HepG2 (cell line): ENCODE results near the gene P2RY11. TPM values are rescaled to one million over a fixed set of nuclear protein-coding genes. Genes with fewer than 3 reads are reported as not detected.

Experiments
- ATAC-seq: fragments of 200-7000 bp; cut with Tn5 transposase; 3 replicates; pipeline ENCODE4 v1.9.1; 2020; ENCODE audit warnings: mild to moderate bottlenecking, moderate library complexity
- BruUV-seq: library from RNA; stranded (reverse); fragments of 400-500 nt; replicated peaks from 2 replicates; lab custom pipeline; 2021; lab: Mats Ljungman, UMichigan
- CTCF ChIA-PET: fragments of 300-600 bp; formaldehyde crosslinking; extraction: SDS; loops from one replicate; lab custom pipeline; 2021; ENCODE audit warnings: low total read pairs, inconsistent platforms, low intra/inter-chr PET ratio; lab: Yijun Ruan, JAX
- POLR2A ChIA-PET: fragments of 350-600 bp; sonication (Branson Sonifier 250); formaldehyde crosslinking; loops from one replicate; lab custom pipeline; 2020; ENCODE audit warnings: antibody characterized with exemption, inconsistent platforms; lab: Yijun Ruan, JAX
- DNase-seq: peaks from one replicate; pipeline ENCODE4 v3.0.0-alpha.2; 2015; ENCODE audit warnings: low spot score
- FAIRE-seq: peaks from 3 replicates; lab custom pipeline; 2011; peaks lifted over from hg19 to GRCh38; lab: Jason Lieb, UNC
- H2AFZ ChIP-seq: one replicate; pipeline ENCODE4 v1.6.1; 2011; ENCODE audit warnings: low read length, inconsistent platforms
- H3K27ac ChIP-seq: fragments of 300-600 bp; 3 replicates; pipeline ENCODE4 v1.8.0; 2011; ENCODE audit warnings: mixed run types, mild to moderate bottlenecking, mixed read lengths, low read length, inconsistent platforms; ENCODE audit not compliant: insufficient read depth; ENCODE audit errors: extremely low read length
- H3K27me3 ChIP-seq, 2 experiments: fragments of 200-600 bp in 1 of 2; 2 replicates in 1 of 2; 3 replicates in 1 of 2; pipeline versions ENCODE4 v1.6.0 to v1.8.0; 2011; ENCODE audit warnings: low read length in 2 of 2, mild to moderate bottlenecking in 2 of 2, moderate library complexity in 2 of 2, inconsistent platforms in 1 of 2; ENCODE audit not compliant: insufficient read depth in 2 of 2, control insufficient read depth in 1 of 2
- H3K36me3 ChIP-seq, 2 experiments: fragments of 200-600 bp in 1 of 2; replicated peaks in 1 of 2; 2 replicates in 1 of 2; 3 replicates in 1 of 2; pipeline versions ENCODE4 v1.5.1 to v1.8.0; 2011; ENCODE audit warnings: low read length in 2 of 2, inconsistent platforms in 1 of 2; ENCODE audit not compliant: insufficient read depth in 2 of 2, control insufficient read depth in 1 of 2
- H3K4me1 ChIP-seq: 2 replicates; pipeline ENCODE4 v1.5.1; 2012; ENCODE audit warnings: low read length, inconsistent platforms; ENCODE audit not compliant: insufficient read depth
- H3K4me2 ChIP-seq: 2 replicates; pipeline ENCODE4 v1.6.0; 2011; ENCODE audit warnings: low read depth, low read length, inconsistent platforms
- H3K4me3 ChIP-seq, 3 experiments: fragments of 200-600 bp in 1 of 3; sonication (generic), shearing (Covaris generic) in 1 of 3; replicated peaks in 1 of 3; 2 replicates each; pipeline ENCODE4 v1.5.1; 2011 to 2016; ENCODE audit warnings: low read length in 3 of 3, inconsistent platforms in 2 of 3, low read depth in 2 of 3, mild to moderate bottlenecking in 2 of 3, control low read depth in 1 of 3, mixed read lengths in 1 of 3; ENCODE audit not compliant: insufficient read depth in 1 of 3
- H3K79me2 ChIP-seq: one replicate; pipeline ENCODE4 v1.6.1; 2011; ENCODE audit warnings: low read length, inconsistent platforms; ENCODE audit not compliant: insufficient read depth
- H3K9ac ChIP-seq: 2 replicates; pipeline ENCODE4 v1.6.0; 2011; ENCODE audit warnings: mild to moderate bottlenecking, low read depth, low read length, inconsistent platforms; ENCODE audit not compliant: insufficient read depth
- H3K9me3 ChIP-seq: 2 replicates; pipeline ENCODE4 v1.5.1; 2012; ENCODE audit warnings: mild to moderate bottlenecking, low read length
- H4K20me1 ChIP-seq: 2 replicates; pipeline ENCODE4 v1.6.0; 2011; ENCODE audit warnings: inconsistent platforms, mild to moderate bottlenecking, low read length, moderate library complexity; ENCODE audit not compliant: insufficient read depth
- ETV6 ChIP-seq: sonication (generic); formaldehyde crosslinking; conservative IDR thresholded peaks from 2 replicates; pipeline ENCODE4 v1.4.0; 2020; ENCODE audit warnings: missing genetic modification reagents
- HIVEP1 ChIP-seq: sonication (generic); formaldehyde crosslinking; IDR thresholded peaks from 2 replicates; pipeline ENCODE4 v1.4.0; 2020; ENCODE audit warnings: mild to moderate bottlenecking, missing genetic modification reagents
- HNRNPH1 ChIP-seq: fragments of 200-400 bp; formaldehyde crosslinking; optimal IDR thresholded peaks from 2 replicates; pipeline ENCODE3; 2017; ENCODE audit warnings: mild to moderate bottlenecking, low read depth, low read length
- HNRNPK ChIP-seq: fragments of 200-400 bp; formaldehyde crosslinking; IDR thresholded peaks from 2 replicates; pipeline ENCODE4 v1.6.1; 2018; ENCODE audit warnings: low read length, low read depth, moderate library complexity, mild to moderate bottlenecking; ENCODE audit not compliant: poor library complexity, severe bottlenecking
- KDM1A ChIP-seq: IDR thresholded peaks from 2 replicates; pipeline ENCODE4 v1.6.1; 2016; ENCODE audit warnings: missing compliant biosample characterization
- MED8 ChIP-seq: sonication (generic); formaldehyde crosslinking; IDR thresholded peaks from 2 replicates; pipeline ENCODE4 v1.8.1; 2023; ENCODE audit warnings: mild to moderate bottlenecking, missing genetic modification reagents; ENCODE audit not compliant: insufficient replicate concordance
- MEF2D ChIP-seq: sonication (generic); formaldehyde crosslinking; IDR thresholded peaks from 2 replicates; pipeline ENCODE4 v1.5.1; 2020; ENCODE audit warnings: mild to moderate bottlenecking, missing genetic modification reagents
- SRSF4 ChIP-seq: fragments of 200-400 bp; formaldehyde crosslinking; IDR thresholded peaks from one replicate; pipeline ENCODE4 v1.6.1; 2018; ENCODE audit warnings: mild to moderate bottlenecking, low read depth, low read length, moderate library complexity; ENCODE audit not compliant: poor library complexity, severe bottlenecking
- ZFP37 ChIP-seq: sonication (generic); formaldehyde crosslinking; IDR thresholded peaks from 2 replicates; pipeline ENCODE4 v1.4.0; 2020; ENCODE audit warnings: missing genetic modification reagents, borderline replicate concordance
- ZNF253 ChIP-seq: sonication (generic); formaldehyde crosslinking; IDR thresholded peaks from 2 replicates; pipeline ENCODE4 v1.8.0; 2022; ENCODE audit warnings: mild to moderate bottlenecking, missing genetic modification reagents, borderline replicate concordance
- ZNF510 ChIP-seq: sonication (generic); formaldehyde crosslinking; IDR thresholded peaks from 2 replicates; pipeline ENCODE4 v1.4.0; 2020; ENCODE audit warnings: low read depth, mild to moderate bottlenecking, missing genetic modification reagents
- ZNF619 ChIP-seq: sonication (generic); formaldehyde crosslinking; IDR thresholded peaks from 2 replicates; pipeline ENCODE4 v1.4.0; 2020; ENCODE audit warnings: mild to moderate bottlenecking, missing genetic modification reagents
- ZNF766 ChIP-seq: sonication (generic); formaldehyde crosslinking; IDR thresholded peaks from 2 replicates; pipeline ENCODE4 v1.5.0; 2020; ENCODE audit warnings: missing genetic modification reagents, borderline replicate concordance
- ZNF773 ChIP-seq: sonication (generic); formaldehyde crosslinking; IDR thresholded peaks from 2 replicates; pipeline ENCODE4 v1.4.0; 2020; ENCODE audit warnings: missing genetic modification reagents, borderline replicate concordance
- WGBS: methylation state at CpG from one replicate; pipeline ENCODE4 v1.1.6; 2017; ENCODE audit warnings: low lambda C conversion rate; 5-methylcytosine and 5-hydroxymethylcytosine counted together
- in situ Hi-C: cut with HindIII; loops from 2 replicates; pipeline ENCODE4 v1.10.0; 2017; ENCODE audit warnings: low pct_unique_long_range_greater_than_20kb; ENCODE audit not compliant: extremely low pct_ligation_motif_present
- intact Hi-C: fragments of 100-400 bp; cut with micrococcal nuclease; formaldehyde crosslinking; loops from one replicate; pipeline ENCODE4 v1.10.0; 2022; ENCODE audit not compliant: unreplicated experiment
- polyA plus RNA-seq, 8 experiments: library from polyadenylated mRNA; depleted of rRNA in 3 of 8; stranded (reverse) in 7 of 8; unstranded in 1 of 8; fragments of >200 nt; fragmentation: Illumina TruSeq in 4 of 8; extraction: Trizol in 4 of 8; gene quantifications; 2 replicates each; pipeline versions ENCODE4 v1.2.1 to v1.2.3, GENCODE V29; 2011 to 2016; ENCODE audit warnings: low read depth in 4 of 8, missing spikeins in 1 of 8, mixed read lengths in 1 of 8; ENCODE audit not compliant: insufficient read depth in 1 of 8
- total RNA-seq, 5 experiments: library from RNA; depleted of rRNA; stranded (reverse); fragments of >200 nt; fragmentation: Illumina TruSeq; extraction: Trizol; gene quantifications; 2 replicates each; pipeline ENCODE4 v1.2.3, GENCODE V29; 2016; ENCODE audit warnings: low read depth in 1 of 5
- TF ChIP-seq, protein P1 (sequence below): sonication (generic); formaldehyde crosslinking; IDR thresholded peaks from 2 replicates; pipeline ENCODE4 v1.5.0; 2020; ENCODE audit warnings: mild to moderate bottlenecking, missing genetic modification reagents
- TF ChIP-seq, protein P2 (sequence below): sonication (generic); formaldehyde crosslinking; IDR thresholded peaks from 2 replicates; pipeline ENCODE4 v1.5.0; 2020; ENCODE audit warnings: mild to moderate bottlenecking, missing genetic modification reagents
- TF ChIP-seq, protein P3 (sequence below): sonication (generic); formaldehyde crosslinking; IDR thresholded peaks from 2 replicates; pipeline ENCODE4 v1.4.0; 2020; ENCODE audit warnings: missing genetic modification reagents
- TF ChIP-seq, protein P4 (sequence below): sonication (generic); formaldehyde crosslinking; IDR thresholded peaks from 2 replicates; pipeline ENCODE4 v1.8.0; 2022; ENCODE audit warnings: missing genetic modification reagents, low read depth, mild to moderate bottlenecking, borderline replicate concordance

The P2RY11 gene
- total and polyA plus RNA-seq, 2 of the 13 experiments (the other 11 are each of a cell fraction or from before 2014, with no cell fraction given): 4.0 to 7.8 TPM

DNA sequence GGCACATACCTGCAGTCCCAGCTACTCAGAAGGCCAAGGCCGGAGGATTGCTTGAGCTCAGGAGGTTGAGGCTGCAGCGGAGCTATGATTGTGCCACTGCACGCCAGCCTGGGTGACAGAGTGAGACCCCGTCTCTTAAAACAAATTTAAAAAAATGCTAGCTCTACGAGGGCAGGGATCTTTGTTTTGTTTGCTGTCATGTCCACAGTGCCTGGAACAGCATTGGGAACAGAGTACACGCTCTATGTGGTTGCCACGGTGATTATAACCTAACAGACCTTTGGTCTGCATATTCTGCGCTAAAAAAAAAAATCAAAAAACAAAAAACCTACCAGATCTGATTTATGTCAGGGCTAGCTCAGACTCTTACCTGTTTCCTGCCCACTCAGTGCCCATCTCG is 27.6 kb upstream of the P2RY11 start:
- FAIRE-seq: no peak
- in situ Hi-C loops: no loop called here

More for the DNA sequence above, 27.6 kb upstream of the P2RY11 start:
- BruUV-seq: no TSS peak
- Histone ChIP-seq H3K27ac (no peak overlapping the region), H3K9me3 (no peaks in the 10 kb centered on the region), H3K9ac (no peak overlapping the region), H3K79me2 (no peaks in the 10 kb centered on the region), H3K36me3 (0 out of 5 replicates have a peak, but pooled peaks cover 0 to under 1% of the 10 kb centered on the region in 2 experiments), H3K27me3 (no peaks in the 10 kb centered on the region), H2AFZ (no peak overlapping the region), H3K4me3 (no peak overlapping the region), H3K4me1 (peaks cover 25% of the 10 kb centered on the region), H3K4me2 (no peak overlapping the region), H4K20me1 (no peaks in the 10 kb centered on the region)
- intact Hi-C loops: no loop called here
- no peak for ATAC-seq
- CTCF ChIA-PET: no interaction called here
- TF ChIP-seq HNRNPH1 (no peak), SRSF4 (no peak), ETV6 (no peak), KDM1A (no peak), ZNF766 (no peak), ZNF253 (CRISPR knock-in tag) (no peak), ZNF510 (no peak), HIVEP1 (CRISPR knock-in tag) (no peak), ZNF773 (CRISPR knock-in tag) (no peak), ZFP37 (CRISPR knock-in tag) (no peak), HNRNPK (no peak), ZNF619 (no peak), MEF2D (CRISPR knock-in tag) (no peak), MED8 (no peak)
- TF ChIP-seq, protein P1, sequence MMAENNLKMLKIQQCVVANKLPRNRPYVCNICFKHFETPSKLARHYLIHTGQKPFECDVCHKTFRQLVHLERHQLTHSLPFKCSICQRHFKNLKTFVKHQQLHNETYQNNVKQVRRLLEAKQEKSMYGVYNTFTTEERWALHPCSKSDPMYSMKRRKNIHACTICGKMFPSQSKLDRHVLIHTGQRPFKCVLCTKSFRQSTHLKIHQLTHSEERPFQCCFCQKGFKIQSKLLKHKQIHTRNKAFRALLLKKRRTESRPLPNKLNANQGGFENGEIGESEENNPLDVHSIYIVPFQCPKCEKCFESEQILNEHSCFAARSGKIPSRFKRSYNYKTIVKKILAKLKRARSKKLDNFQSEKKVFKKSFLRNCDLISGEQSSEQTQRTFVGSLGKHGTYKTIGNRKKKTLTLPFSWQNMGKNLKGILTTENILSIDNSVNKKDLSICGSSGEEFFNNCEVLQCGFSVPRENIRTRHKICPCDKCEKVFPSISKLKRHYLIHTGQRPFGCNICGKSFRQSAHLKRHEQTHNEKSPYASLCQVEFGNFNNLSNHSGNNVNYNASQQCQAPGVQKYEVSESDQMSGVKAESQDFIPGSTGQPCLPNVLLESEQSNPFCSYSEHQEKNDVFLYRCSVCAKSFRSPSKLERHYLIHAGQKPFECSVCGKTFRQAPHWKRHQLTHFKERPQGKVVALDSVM: no peak
- TF ChIP-seq, protein P2, sequence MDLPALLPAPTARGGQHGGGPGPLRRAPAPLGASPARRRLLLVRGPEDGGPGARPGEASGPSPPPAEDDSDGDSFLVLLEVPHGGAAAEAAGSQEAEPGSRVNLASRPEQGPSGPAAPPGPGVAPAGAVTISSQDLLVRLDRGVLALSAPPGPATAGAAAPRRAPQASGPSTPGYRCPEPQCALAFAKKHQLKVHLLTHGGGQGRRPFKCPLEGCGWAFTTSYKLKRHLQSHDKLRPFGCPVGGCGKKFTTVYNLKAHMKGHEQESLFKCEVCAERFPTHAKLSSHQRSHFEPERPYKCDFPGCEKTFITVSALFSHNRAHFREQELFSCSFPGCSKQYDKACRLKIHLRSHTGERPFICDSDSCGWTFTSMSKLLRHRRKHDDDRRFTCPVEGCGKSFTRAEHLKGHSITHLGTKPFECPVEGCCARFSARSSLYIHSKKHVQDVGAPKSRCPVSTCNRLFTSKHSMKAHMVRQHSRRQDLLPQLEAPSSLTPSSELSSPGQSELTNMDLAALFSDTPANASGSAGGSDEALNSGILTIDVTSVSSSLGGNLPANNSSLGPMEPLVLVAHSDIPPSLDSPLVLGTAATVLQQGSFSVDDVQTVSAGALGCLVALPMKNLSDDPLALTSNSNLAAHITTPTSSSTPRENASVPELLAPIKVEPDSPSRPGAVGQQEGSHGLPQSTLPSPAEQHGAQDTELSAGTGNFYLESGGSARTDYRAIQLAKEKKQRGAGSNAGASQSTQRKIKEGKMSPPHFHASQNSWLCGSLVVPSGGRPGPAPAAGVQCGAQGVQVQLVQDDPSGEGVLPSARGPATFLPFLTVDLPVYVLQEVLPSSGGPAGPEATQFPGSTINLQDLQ (CRISPR knock-in tag): no peak
- TF ChIP-seq, protein P3, sequence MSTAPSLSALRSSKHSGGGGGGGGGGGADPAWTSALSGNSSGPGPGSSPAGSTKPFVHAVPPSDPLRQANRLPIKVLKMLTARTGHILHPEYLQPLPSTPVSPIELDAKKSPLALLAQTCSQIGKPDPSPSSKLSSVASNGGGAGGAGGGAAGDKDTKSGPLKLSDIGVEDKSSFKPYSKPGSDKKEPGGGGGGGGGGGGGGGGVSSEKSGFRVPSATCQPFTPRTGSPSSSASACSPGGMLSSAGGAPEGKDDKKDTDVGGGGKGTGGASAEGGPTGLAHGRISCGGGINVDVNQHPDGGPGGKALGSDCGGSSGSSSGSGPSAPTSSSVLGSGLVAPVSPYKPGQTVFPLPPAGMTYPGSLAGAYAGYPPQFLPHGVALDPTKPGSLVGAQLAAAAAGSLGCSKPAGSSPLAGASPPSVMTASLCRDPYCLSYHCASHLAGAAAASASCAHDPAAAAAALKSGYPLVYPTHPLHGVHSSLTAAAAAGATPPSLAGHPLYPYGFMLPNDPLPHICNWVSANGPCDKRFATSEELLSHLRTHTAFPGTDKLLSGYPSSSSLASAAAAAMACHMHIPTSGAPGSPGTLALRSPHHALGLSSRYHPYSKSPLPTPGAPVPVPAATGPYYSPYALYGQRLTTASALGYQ (CRISPR knock-in tag): no peak
- TF ChIP-seq, protein P4, sequence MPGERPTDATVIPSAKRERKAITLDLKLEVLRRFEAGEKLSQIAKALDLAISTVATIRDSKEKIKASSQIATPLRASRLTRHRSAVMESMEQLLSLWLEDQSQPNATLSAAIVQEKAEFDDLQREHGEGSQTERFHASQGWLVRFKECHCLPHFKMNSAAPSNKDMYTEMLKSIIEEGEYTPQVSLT: no peak
- WGBS: 58% methylated on average over 9 of the region's 9 CpGs
- DNase-seq: no peak
- POLR2A ChIA-PET: no interaction called here
